HCT116 (cell line): ENCODE measurements around the gene CMIP.

Experiments
- CEBPB ChIP-seq: IDR thresholded peaks from 2 replicates; pipeline ENCODE4 v1.6.1; 2012; ENCODE audit warnings: low read depth
- EZH2 ChIP-seq: fragments of 200-600 bp; sonication (generic); IDR thresholded peaks from 2 replicates; pipeline ENCODE4 v1.6.1; 2017; ENCODE audit warnings: antibody characterized with exemption, mixed run types
- POLR2AphosphoS5 ChIP-seq: IDR thresholded peaks from 2 replicates; pipeline ENCODE4 v1.6.1; 2011; ENCODE audit warnings: mild to moderate bottlenecking, low read depth, low read length, moderate library complexity
- ZNF274 ChIP-seq: fragments of 200-500 bp; sonication (Bioruptor generic); IDR thresholded peaks from 2 replicates; pipeline ENCODE4 v1.6.1; 2014; ENCODE audit warnings: mild to moderate bottlenecking, low read depth, low read length, inconsistent platforms

DNA sequence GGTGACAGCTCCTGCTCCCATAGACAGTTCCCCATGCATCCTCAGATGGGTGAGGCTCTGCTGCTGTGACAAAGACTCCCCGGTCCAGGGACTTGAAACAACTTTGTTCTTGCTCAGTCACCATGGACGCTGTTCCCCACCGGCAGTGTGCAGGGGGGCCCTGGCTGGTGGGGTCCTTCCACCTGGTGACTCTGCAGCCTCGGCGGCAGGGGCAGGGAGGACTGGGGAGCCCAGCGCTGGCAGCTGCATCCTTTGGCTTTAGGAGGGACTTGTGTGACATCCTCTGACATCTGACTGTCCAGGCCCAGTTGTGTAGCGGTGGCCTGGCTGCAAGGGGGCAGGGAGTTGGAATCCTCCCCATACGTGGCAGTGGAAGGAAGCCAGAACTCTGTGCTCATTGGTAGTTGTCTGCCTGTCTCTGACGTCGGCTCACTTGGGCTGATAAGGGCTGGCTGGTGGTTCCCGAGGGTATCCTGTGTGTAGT is 107.3 kb downstream of the CMIP start:
- TF ChIP-seq ZNF274 (no peak), EZH2 (no peak), POLR2AphosphoS5 (no peak), CEBPB (no peak)
